ENCODE measurements around the gene TUBA8.

Gene TUBA8

GRCh38 chr22:18113680-18114394, 3.2 kb downstream of the TUBA8 start:
- Histone ChIP-seq H3K27ac (ENCODE audit: low read depth, low read length) (no peak overlapping the region), H3K4me1 (ENCODE audit: control insufficient read depth in 1 of 2, insufficient read depth in 2 of 2, low read length in 2 of 2) (peaks cover 12 to 33% of the 10 kb centered on the region in 2 donors), H3K36me3 (ENCODE audit: control insufficient read depth in 1 of 2, insufficient read depth in 2 of 2, low read length in 2 of 2) (no peaks in the 10 kb centered on the region), H3K9me3 (ENCODE audit: control insufficient read depth in 1 of 2, low read length in 2 of 2) (no peaks in the 10 kb centered on the region), H3K27me3 (ENCODE audit: control insufficient read depth in 1 of 2, insufficient read depth in 2 of 2, low read length in 2 of 2) (peaks cover 10% of the 10 kb centered on the region in 2 donors), H3K4me3 (ENCODE audit: low read depth in 1 of 2, low read length in 2 of 2) (no peak overlapping the region), H3K9ac (ENCODE audit: low read depth in 1 of 2, low read length in 2 of 2) (no peak overlapping the region)

GRCh38 chr22:18114495-18114894, 3.9 kb downstream of the TUBA8 start:
- Histone ChIP-seq H3K9ac (ENCODE audit: low read depth in 1 of 2, low read length in 2 of 2) (no peak overlapping the region), H3K9me3 (ENCODE audit: control insufficient read depth in 1 of 2, low read length in 2 of 2) (no peaks in the 10 kb centered on the region), H3K4me3 (ENCODE audit: low read depth in 1 of 2, low read length in 2 of 2) (no peak overlapping the region), H3K4me1 (ENCODE audit: control insufficient read depth in 1 of 2, insufficient read depth in 2 of 2, low read length in 2 of 2) (peaks cover 12 to 32% of the 10 kb centered on the region in 2 donors), H3K36me3 (ENCODE audit: control insufficient read depth in 1 of 2, insufficient read depth in 2 of 2, low read length in 2 of 2) (no peaks in the 10 kb centered on the region), H3K27me3 (ENCODE audit: control insufficient read depth in 1 of 2, insufficient read depth in 2 of 2, low read length in 2 of 2) (peaks cover 7 to 10% of the 10 kb centered on the region in 2 donors), H3K27ac (ENCODE audit: low read depth, low read length) (no peak overlapping the region)

- H3K27me3 ChIP-seq (ENCODE audit: control insufficient read depth in 1 of 2, insufficient read depth in 2 of 2, low read length in 2 of 2) = peaks cover 1 to 6% of the 10 kb centered on the region in 2 donors
- no peak overlapping the region for H3K9ac ChIP-seq (ENCODE audit: low read depth in 1 of 2, low read length in 2 of 2)
- H3K9me3 ChIP-seq (ENCODE audit: control insufficient read depth in 1 of 2, low read length in 2 of 2) = no peaks in the 10 kb centered on the region
- H3K36me3 ChIP-seq (ENCODE audit: control insufficient read depth in 1 of 2, insufficient read depth in 2 of 2, low read length in 2 of 2) = no peaks in the 10 kb centered on the region
- H3K4me1 ChIP-seq (ENCODE audit: control insufficient read depth in 1 of 2, insufficient read depth in 2 of 2, low read length in 2 of 2) = peaks cover 7 to 25% of the 10 kb centered on the region in 2 donors
- H3K4me3 ChIP-seq (ENCODE audit: low read depth in 1 of 2, low read length in 2 of 2) = no peak overlapping the region
- H3K27ac ChIP-seq (ENCODE audit: low read depth, low read length) = no peak overlapping the region
Observed at GRCh38 chr22:18114976-18115652, 4.5 kb downstream of the TUBA8 start.

- Histone ChIP-seq H3K4me3 (ENCODE audit: low read depth in 1 of 2, low read length in 2 of 2) (no peak overlapping the region), H3K9me3 (ENCODE audit: control insufficient read depth in 1 of 2, low read length in 2 of 2) (no peaks in the 10 kb centered on the region), H3K9ac (ENCODE audit: low read depth in 1 of 2, low read length in 2 of 2) (no peak overlapping the region), H3K4me1 (ENCODE audit: control insufficient read depth in 1 of 2, insufficient read depth in 2 of 2, low read length in 2 of 2) (peaks cover 5 to 19% of the 10 kb centered on the region in 2 donors), H3K36me3 (ENCODE audit: control insufficient read depth in 1 of 2, insufficient read depth in 2 of 2, low read length in 2 of 2) (no peaks in the 10 kb centered on the region), H3K27ac (ENCODE audit: low read depth, low read length) (no peak overlapping the region), H3K27me3 (ENCODE audit: control insufficient read depth in 1 of 2, insufficient read depth in 2 of 2, low read length in 2 of 2) (peaks cover 0 to 5% of the 10 kb centered on the region in 2 donors)
Observed at GRCh38 chr22:18115906-18116371, 5.3 kb downstream of the TUBA8 start.

GRCh38 chr22:18116634-18117033, 6.0 kb downstream of the TUBA8 start:
- peaks cover 5 to 12% of the 10 kb centered on the region in 2 donors for H3K4me1 ChIP-seq (ENCODE audit: control insufficient read depth in 1 of 2, insufficient read depth in 2 of 2, low read length in 2 of 2)
- no peak overlapping the region for H3K4me3 ChIP-seq (ENCODE audit: low read depth in 1 of 2, low read length in 2 of 2)
- H3K27me3 ChIP-seq (ENCODE audit: control insufficient read depth in 1 of 2, insufficient read depth in 2 of 2, low read length in 2 of 2) = no peaks in the 10 kb centered on the region
- H3K9ac ChIP-seq (ENCODE audit: low read depth in 1 of 2, low read length in 2 of 2) = no peak overlapping the region
- H3K36me3 ChIP-seq (ENCODE audit: control insufficient read depth in 1 of 2, insufficient read depth in 2 of 2, low read length in 2 of 2) = no peaks in the 10 kb centered on the region
- no peaks in the 10 kb centered on the region for H3K9me3 ChIP-seq (ENCODE audit: control insufficient read depth in 1 of 2, low read length in 2 of 2)
- H3K27ac ChIP-seq (ENCODE audit: low read depth, low read length) = no peak overlapping the region

GRCh38 chr22:18118345-18118915, 7.8 kb downstream of the TUBA8 start:
- Histone ChIP-seq H3K4me1 (ENCODE audit: control insufficient read depth in 1 of 2, insufficient read depth in 2 of 2, low read length in 2 of 2) (peaks cover 5 to 12% of the 10 kb centered on the region in 2 donors), H3K36me3 (ENCODE audit: control insufficient read depth in 1 of 2, insufficient read depth in 2 of 2, low read length in 2 of 2) (peaks cover 0 to 2% of the 10 kb centered on the region in 2 donors), H3K9me3 (ENCODE audit: control insufficient read depth in 1 of 2, low read length in 2 of 2) (no peaks in the 10 kb centered on the region), H3K9ac (ENCODE audit: low read depth in 1 of 2, low read length in 2 of 2) (no peak overlapping the region), H3K27me3 (ENCODE audit: control insufficient read depth in 1 of 2, insufficient read depth in 2 of 2, low read length in 2 of 2) (no peaks in the 10 kb centered on the region), H3K27ac (ENCODE audit: low read depth, low read length) (no peak overlapping the region), H3K4me3 (ENCODE audit: low read depth in 1 of 2, low read length in 2 of 2) (no peak overlapping the region)

GRCh38 chr22:18119409-18120110, 9.0 kb downstream of the TUBA8 start:
- H3K27me3 ChIP-seq (ENCODE audit: control insufficient read depth in 1 of 2, insufficient read depth in 2 of 2, low read length in 2 of 2) = no peaks in the 10 kb centered on the region
- H3K9me3 ChIP-seq (ENCODE audit: control insufficient read depth in 1 of 2, low read length in 2 of 2) = no peaks in the 10 kb centered on the region
- peaks cover under 1 to 2% of the 10 kb centered on the region in 2 donors for H3K4me1 ChIP-seq (ENCODE audit: control insufficient read depth in 1 of 2, insufficient read depth in 2 of 2, low read length in 2 of 2)
- H3K9ac ChIP-seq (ENCODE audit: low read depth in 1 of 2, low read length in 2 of 2) = no peak overlapping the region
- H3K27ac ChIP-seq (ENCODE audit: low read depth, low read length) = no peak overlapping the region
- peaks cover 0 to 5% of the 10 kb centered on the region in 2 donors for H3K36me3 ChIP-seq (ENCODE audit: control insufficient read depth in 1 of 2, insufficient read depth in 2 of 2, low read length in 2 of 2)
- H3K4me3 ChIP-seq (ENCODE audit: low read depth in 1 of 2, low read length in 2 of 2) = no peak overlapping the region

- no peak overlapping the region for H3K4me3 ChIP-seq (ENCODE audit: low read depth in 1 of 2, low read length in 2 of 2)
- no peaks in the 10 kb centered on the region for H3K9me3 ChIP-seq (ENCODE audit: control insufficient read depth in 1 of 2, low read length in 2 of 2)
- no peak overlapping the region for H3K27ac ChIP-seq (ENCODE audit: low read depth, low read length)
- H3K9ac ChIP-seq (ENCODE audit: low read depth in 1 of 2, low read length in 2 of 2) = no peak overlapping the region
- peaks cover 0 to 5% of the 10 kb centered on the region in 2 donors for H3K36me3 ChIP-seq (ENCODE audit: control insufficient read depth in 1 of 2, insufficient read depth in 2 of 2, low read length in 2 of 2)
- H3K4me1 ChIP-seq (ENCODE audit: control insufficient read depth in 1 of 2, insufficient read depth in 2 of 2, low read length in 2 of 2) = no peaks in the 10 kb centered on the region
- no peaks in the 10 kb centered on the region for H3K27me3 ChIP-seq (ENCODE audit: control insufficient read depth in 1 of 2, insufficient read depth in 2 of 2, low read length in 2 of 2)
Observed at GRCh38 chr22:18120857-18121256, 10.2 kb downstream of the TUBA8 start.

- Histone ChIP-seq H3K9me3 (ENCODE audit: control insufficient read depth in 1 of 2, low read length in 2 of 2) (no peaks in the 10 kb centered on the region), H3K9ac (ENCODE audit: low read depth in 1 of 2, low read length in 2 of 2) (no peak overlapping the region), H3K4me3 (ENCODE audit: low read depth in 1 of 2, low read length in 2 of 2) (no peak overlapping the region), H3K27ac (ENCODE audit: low read depth, low read length) (no peak overlapping the region), H3K36me3 (ENCODE audit: control insufficient read depth in 1 of 2, insufficient read depth in 2 of 2, low read length in 2 of 2) (peaks cover 1 to 8% of the 10 kb centered on the region in 2 donors), H3K4me1 (ENCODE audit: control insufficient read depth in 1 of 2, insufficient read depth in 2 of 2, low read length in 2 of 2) (no peaks in the 10 kb centered on the region), H3K27me3 (ENCODE audit: control insufficient read depth in 1 of 2, insufficient read depth in 2 of 2, low read length in 2 of 2) (no peaks in the 10 kb centered on the region)
Observed at GRCh38 chr22:18121506-18121905, 10.9 kb downstream of the TUBA8 start.
